Activated T-cell treated with anti-CD3 and anti-CD28 coated beads, Interleukin-2, amount 50 U/mL, for 4 hours (primary cell): ENCODE data around the gene GGACT. TPM values are rescaled to one million over a fixed set of nuclear protein-coding genes. Genes with fewer than 3 reads are reported as not detected.

ENCODE experiments used
- ATAC-seq, 2 donors: fragments of 200-7000 bp; cut with Tn5 transposase; one replicate each; pipeline ENCODE4 v1.10.0; 2021
- DNase-seq: peaks from one replicate; pipeline ENCODE4 v3.0.0-alpha.2; 2020
- H3K27me3 Mint-ChIP-seq: one replicate; pipeline ENCODE4 v1.8.0; 2021; ENCODE audit warnings: low read depth, mixed read lengths
- H3K36me3 Mint-ChIP-seq: one replicate; pipeline ENCODE4 v1.8.0; 2022; ENCODE audit warnings: mixed read lengths; ENCODE audit not compliant: insufficient read depth
- H3K4me1 Mint-ChIP-seq: one replicate; pipeline ENCODE4 v1.8.0; 2021; ENCODE audit warnings: low read depth, mixed read lengths
- H3K4me3 Mint-ChIP-seq: one replicate; pipeline ENCODE4 v1.8.0; 2021; ENCODE audit warnings: mild to moderate bottlenecking, moderate library complexity, mixed read lengths
- H3K9me3 Mint-ChIP-seq: one replicate; pipeline ENCODE4 v1.8.0; 2021; ENCODE audit warnings: mixed read lengths
- total RNA-seq, 3 donors: library from RNA; stranded (reverse); gene quantifications; one replicate each; pipeline ENCODE4 v1.2.1, GENCODE V29; 2021

Gene GGACT
- total RNA-seq, 3 donors from 2014 or later = 2.9 to 4.1 (median 3.9) TPM

DNA sequence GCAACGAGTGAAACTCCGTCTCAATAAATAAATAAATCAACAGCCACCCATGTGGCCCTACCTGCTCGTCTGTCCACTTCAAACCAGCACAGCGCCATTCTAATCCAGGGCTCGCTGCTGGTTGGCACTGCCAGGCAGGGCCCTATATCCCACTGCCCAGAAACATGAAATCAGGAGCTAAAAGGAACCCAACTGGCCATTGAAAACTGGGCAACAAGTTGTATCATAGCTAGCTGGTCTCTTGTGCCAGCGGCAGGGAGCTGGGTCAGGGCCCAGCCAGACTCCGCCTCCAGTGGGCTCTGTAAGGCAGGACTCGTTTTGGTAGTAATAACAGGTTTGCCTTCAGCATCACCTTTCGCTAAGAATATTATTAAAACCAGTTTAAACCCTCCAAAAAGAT lies 39.3 kb downstream of the GGACT start:
- H3K9me3 Mint-ChIP-seq = no peaks in the 10 kb centered on the region
- H3K4me3 Mint-ChIP-seq = no peak overlapping the region
- no peaks in the 10 kb centered on the region for H3K27me3 Mint-ChIP-seq
- ATAC-seq = no peak
- H3K4me1 Mint-ChIP-seq = no peaks in the 10 kb centered on the region
- H3K36me3 Mint-ChIP-seq = peaks cover 4% of the 10 kb centered on the region
- no peak for DNase-seq

DNA sequence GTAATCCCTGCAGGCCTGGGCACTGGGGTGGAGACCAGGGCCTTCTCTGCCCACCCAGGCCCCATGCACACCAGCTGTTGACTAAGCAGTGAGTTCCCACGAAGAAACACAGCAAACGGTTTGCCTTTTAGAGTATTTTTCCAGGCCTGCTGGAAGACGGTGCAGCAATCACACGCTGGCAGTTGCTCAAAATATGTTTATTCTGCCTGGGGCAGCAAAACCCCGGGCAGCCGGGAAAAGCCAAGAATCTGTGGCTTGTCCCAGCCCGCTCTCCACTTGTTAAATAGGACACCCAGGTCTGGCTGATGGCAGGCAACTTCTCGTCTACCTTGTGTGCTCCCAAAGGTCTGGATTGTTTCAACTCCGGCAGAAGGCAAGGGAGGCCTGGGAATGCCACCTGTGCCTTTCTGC lies 40.8 kb downstream of the GGACT start:
- DNase-seq (no peak), ATAC-seq (no peak)
- H3K9me3 Mint-ChIP-seq = no peaks in the 10 kb centered on the region
- no peaks in the 10 kb centered on the region for H3K27me3 Mint-ChIP-seq
- H3K4me1 Mint-ChIP-seq = peaks cover 2% of the 10 kb centered on the region
- no peak overlapping the region for H3K4me3 Mint-ChIP-seq
- no peaks in the 10 kb centered on the region for H3K36me3 Mint-ChIP-seq

DNA sequence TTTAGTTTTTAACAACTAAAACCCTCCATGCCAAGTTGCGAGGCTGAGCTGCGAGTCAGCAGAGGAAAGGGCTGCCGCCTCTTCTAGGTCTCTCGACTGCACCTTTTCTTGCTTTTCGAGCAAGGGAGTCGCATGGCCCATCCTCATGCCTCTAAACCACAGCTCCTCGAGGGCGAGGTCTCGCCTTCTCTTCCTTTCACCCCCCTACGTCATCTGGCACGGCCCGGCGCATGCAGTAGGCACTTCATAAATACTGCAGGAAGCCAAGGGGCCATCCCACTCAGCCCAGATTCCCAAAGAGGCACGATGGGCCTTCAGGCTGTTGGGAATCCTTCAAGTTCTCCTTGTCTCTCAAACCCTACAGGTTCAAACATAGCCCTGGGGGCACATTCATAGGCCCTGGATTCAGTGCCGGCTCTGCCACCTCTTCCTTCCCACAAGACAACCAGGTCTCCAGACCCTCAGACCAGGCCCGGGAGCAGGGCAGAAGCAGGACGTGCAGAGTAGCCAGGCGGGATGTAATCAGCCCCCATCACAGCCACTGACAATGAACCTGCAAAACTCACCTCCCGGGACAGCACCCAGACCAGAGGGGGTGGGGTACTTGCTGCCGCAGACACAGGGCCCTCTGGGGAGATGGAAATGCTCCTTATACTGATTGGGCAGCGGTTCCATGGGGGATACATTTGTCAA lies 41.7 kb downstream of the GGACT start:
- no peak for DNase-seq
- Mint-ChIP-seq H3K9me3 (no peaks in the 10 kb centered on the region), H3K4me1 (peaks cover 5% of the 10 kb centered on the region)

DNA sequence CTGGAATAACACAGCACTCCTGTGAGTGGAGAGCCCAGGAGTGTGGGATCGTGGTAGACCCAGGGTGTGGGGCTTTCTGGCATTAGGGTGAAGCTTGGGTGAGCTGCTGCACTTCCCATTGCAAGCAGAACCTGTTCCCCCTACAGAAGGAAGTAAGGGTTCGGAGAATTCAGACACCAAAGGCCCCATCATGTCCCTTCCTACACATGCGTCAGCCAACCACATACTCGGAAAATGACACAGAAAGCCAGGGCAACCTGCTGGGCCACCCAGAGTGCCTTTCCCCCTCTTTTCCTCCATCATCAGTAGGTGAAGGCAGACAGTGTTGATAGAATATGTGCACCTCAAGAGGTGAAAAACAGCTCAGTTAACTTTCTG lies 42.9 kb downstream of the GGACT start:
- ATAC-seq (no peak), DNase-seq (no peak)
- no peaks in the 10 kb centered on the region for H3K27me3 Mint-ChIP-seq
- H3K4me1 Mint-ChIP-seq = peaks cover 5% of the 10 kb centered on the region
- H3K9me3 Mint-ChIP-seq = no peaks in the 10 kb centered on the region
- peaks cover 5% of the 10 kb centered on the region for H3K36me3 Mint-ChIP-seq
- no peak overlapping the region for H3K4me3 Mint-ChIP-seq

More for the DNA sequence above, 41.7 kb downstream of the GGACT start:
- Mint-ChIP-seq H3K36me3 (no peaks in the 10 kb centered on the region), H3K27me3 (no peaks in the 10 kb centered on the region), H3K4me3 (no peak overlapping the region)
- ATAC-seq = no peak

DNA sequence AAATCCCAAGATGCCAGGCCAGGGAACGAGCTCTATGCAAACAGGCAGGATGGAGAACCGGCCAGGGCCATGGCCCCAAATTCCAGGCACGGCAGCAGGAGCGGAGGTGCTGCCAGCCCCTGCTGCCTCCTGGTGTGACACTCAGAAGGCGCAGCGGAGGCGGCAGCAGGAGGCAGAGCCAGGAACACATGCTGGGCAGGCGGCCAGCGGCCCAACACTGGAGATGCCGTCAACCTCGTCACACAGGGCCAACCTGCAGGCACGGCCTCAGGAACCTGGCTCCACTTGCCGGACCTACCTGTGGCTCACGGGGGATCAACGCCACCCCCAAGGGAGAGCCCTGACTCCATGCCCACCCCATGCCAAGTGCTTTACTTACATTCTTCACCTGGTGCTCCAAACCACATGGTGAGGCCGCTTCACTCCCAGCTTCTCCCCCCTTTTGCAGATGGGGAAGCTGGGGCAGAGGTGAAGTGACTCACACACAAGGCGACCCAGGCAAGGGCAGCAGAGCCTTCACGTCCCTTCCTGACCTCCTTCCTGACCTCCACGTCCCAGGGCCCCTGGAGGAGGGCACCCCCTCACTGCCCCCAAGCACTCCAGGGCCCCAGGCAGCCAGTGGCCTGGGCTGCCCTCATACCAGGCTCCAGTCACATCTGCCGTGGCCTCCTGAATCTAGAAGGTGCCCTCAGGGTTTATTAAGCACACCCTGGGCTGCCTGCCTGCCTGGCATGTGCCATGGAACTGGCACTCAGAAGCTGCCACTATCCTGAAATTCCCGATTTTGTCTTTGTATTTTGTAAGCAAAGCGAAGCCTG lies 43.5 kb downstream of the GGACT start:
- DNase-seq (no peak), ATAC-seq (no peak)
- peaks cover 7% of the 10 kb centered on the region for H3K36me3 Mint-ChIP-seq
- peaks cover 5% of the 10 kb centered on the region for H3K4me1 Mint-ChIP-seq
- H3K4me3 Mint-ChIP-seq = no peak overlapping the region
- no peaks in the 10 kb centered on the region for H3K9me3 Mint-ChIP-seq
- H3K27me3 Mint-ChIP-seq = no peaks in the 10 kb centered on the region

DNA sequence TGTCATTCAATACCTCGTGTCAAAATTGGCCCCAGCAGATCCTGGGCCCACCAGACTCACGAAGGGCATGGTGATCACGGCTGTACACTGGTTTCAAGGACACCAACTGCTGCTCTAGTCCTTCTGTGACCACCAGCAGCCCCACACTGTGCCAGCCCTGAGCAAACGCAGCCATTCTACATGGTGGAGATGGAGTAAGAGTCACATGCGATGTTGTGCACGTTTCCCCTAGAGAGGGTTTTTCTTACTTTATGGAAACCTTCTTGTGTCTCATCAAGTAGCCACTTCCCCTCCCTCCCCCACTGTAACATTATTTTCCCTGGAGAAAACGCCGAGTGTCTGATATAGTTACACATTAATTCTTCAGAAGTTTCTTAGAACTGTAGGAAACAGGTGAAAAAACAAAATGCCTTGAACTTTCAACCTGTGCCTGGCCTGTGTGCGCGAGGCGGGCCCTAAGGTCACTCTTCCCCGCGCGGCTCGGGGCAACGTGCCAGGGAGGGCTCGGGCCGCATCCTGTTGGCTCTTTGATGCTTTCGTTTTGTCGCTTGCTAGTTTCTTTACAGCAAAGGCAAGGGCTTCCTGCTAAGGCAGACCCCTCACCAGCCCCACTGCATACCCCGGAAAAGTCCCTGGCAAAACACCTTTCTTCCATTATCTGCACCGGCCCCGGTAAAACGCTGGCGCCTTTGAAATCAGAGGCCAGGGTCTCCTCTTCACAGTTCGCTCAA lies 44.6 kb downstream of the GGACT start:
- ATAC-seq (no peak), DNase-seq (no peak)
- H3K36me3 Mint-ChIP-seq = peaks cover 8% of the 10 kb centered on the region
- no peaks in the 10 kb centered on the region for H3K27me3 Mint-ChIP-seq
- H3K4me1 Mint-ChIP-seq = peaks cover 10% of the 10 kb centered on the region
- H3K9me3 Mint-ChIP-seq = no peaks in the 10 kb centered on the region
- no peak overlapping the region for H3K4me3 Mint-ChIP-seq

DNA sequence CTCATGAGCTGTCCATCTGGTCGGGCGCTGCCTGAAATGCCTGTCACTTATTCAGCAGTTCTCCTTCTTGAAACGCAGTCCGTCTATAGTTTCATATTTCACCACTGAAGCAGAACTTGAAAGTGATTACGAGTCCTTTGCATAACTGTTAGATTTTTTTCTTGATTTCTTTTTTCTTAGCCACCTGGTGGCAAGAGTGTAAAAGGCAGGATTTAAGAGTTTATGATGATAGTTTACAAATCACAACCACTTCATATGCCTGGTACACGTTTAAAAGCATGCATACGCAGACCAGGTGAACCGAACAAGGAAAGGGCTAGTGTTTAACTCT lies 45.8 kb downstream of the GGACT start:
- peaks cover 22% of the 10 kb centered on the region for H3K4me1 Mint-ChIP-seq
- DNase-seq (no peak), ATAC-seq (peak; percentile 23 to 38)
- H3K27me3 Mint-ChIP-seq = no peaks in the 10 kb centered on the region
- H3K4me3 Mint-ChIP-seq = peak overlapping the region; percentile 41
- peaks cover 8% of the 10 kb centered on the region for H3K36me3 Mint-ChIP-seq
- H3K9me3 Mint-ChIP-seq = no peaks in the 10 kb centered on the region

DNA sequence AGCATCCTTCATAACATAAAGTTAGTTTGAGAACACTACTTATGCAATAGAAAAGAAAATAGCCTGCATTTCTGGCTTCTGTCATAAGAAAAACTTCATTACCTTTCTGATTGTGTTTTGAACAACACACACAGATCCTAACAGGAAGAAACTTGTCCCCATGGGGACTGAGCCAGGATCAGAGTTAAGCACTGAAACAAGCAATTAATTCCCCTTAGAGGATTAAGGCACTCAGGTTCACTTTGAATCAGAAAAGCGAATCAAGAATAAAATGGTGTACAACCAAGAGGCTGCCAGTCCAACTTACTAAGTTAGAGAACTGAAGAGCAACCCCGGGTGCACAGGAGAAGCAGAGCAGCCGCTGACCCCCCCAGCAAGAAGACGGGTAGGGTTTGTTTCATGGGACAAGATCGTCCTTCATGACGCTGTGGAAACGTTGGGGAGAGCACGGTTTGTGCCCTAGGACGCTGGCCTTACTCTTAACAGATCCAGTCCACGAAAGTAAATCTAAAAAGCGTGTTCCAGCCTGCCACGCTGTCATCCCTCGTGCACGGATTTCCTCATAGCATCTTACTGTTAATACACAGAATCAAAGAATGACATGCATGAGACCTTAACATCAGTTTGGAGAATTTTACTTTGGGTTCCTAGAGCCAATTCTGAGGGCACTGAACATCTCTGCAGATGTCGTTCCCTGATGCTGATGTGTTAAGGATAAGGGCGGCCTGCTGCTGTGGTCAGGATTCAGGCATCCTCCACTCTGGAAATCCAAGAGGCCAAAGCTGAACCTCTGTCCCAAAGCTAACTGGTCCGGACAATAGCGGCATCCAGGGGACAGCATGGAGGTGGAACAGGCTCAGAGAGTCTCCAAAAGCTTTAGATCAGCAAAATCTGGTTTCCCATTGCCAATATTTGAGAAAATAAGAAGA lies 46.4 kb downstream of the GGACT start:
- H3K4me3 Mint-ChIP-seq = no peak overlapping the region

DNA sequence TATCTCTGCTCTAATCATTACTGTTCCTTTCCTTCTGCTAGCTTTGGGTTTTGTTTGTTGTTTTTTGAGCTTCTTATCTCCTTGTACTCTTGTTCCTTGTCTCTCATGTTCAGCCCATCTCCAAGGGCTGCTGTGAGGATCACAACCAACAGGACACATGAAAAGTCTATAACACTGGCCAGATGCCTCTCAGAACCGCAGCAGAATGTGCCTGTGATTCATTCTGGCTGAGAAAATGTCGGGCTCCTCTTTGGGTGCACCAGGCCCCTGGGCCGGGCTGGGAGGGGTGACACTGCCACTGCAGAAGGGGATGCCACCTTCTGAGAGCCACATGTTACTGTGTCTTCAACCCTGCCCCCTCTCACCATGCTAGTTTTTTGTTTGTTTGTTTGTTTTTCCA lies 48.0 kb downstream of the GGACT start:
- ATAC-seq (no peak), DNase-seq (no peak)
- Mint-ChIP-seq H3K4me3 (no peak overlapping the region), H3K9me3 (no peaks in the 10 kb centered on the region), H3K4me1 (peaks cover 33% of the 10 kb centered on the region), H3K36me3 (peaks cover 14% of the 10 kb centered on the region), H3K27me3 (no peaks in the 10 kb centered on the region)

More for the DNA sequence above, 46.4 kb downstream of the GGACT start:
- DNase-seq (no peak), ATAC-seq (no peak)
- H3K9me3 Mint-ChIP-seq = no peaks in the 10 kb centered on the region
- no peaks in the 10 kb centered on the region for H3K27me3 Mint-ChIP-seq
- H3K36me3 Mint-ChIP-seq = peaks cover 14% of the 10 kb centered on the region
- peaks cover 28% of the 10 kb centered on the region for H3K4me1 Mint-ChIP-seq

DNA sequence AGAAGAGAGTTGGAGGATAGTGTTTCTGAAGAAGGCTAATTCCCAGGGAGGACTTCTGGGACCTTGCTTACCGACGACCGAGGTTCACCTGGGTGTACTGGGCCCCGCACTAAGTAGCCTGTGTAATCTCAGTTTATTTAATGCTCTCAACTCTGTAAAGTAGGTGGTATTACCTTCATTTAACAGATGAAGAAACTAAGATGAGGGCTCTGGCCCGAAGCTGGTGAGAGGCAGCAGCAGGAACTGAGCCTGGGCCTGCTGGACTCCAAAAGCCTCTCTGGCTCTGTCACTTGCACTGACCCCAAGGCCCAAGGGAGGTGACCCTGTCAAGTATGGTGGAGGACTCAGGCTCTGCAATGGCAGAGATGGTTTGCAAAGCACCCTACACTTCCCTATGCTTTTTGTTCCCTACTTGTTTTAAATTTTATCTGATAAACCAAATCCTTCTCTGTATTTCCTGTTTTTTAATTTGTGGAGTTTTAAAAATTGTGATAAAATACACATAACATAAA lies 50.6 kb downstream of the GGACT start:
- Mint-ChIP-seq H3K36me3 (peaks cover 14% of the 10 kb centered on the region), H3K4me1 (peaks cover 33% of the 10 kb centered on the region), H3K9me3 (no peaks in the 10 kb centered on the region), H3K4me3 (no peak overlapping the region), H3K27me3 (no peaks in the 10 kb centered on the region)
- DNase-seq (no peak), ATAC-seq (no peak)

DNA sequence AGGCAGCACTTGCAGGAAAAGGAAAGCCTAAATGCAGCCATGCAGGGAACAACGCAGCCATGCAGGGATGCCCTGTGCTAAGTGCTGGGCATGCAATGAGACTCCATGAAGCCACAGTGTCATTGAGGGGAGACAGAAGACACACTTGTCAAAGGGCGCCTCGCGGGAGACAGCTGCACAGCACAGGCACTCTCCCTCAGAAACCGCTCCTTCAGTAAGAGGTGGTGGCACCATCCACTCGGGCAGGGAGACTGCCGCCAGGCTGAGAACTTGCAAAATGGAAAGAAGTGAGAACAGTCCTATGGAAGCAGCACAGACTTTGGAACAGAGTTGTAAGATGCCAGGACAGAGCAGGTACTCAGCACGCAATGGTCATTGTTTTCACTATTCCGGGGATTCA lies 51.1 kb downstream of the GGACT start:
- DNase-seq (no peak), ATAC-seq (no peak)
- Mint-ChIP-seq H3K36me3 (peaks cover 14% of the 10 kb centered on the region), H3K4me3 (no peak overlapping the region), H3K27me3 (no peaks in the 10 kb centered on the region), H3K9me3 (no peaks in the 10 kb centered on the region), H3K4me1 (peaks cover 28% of the 10 kb centered on the region)

DNA sequence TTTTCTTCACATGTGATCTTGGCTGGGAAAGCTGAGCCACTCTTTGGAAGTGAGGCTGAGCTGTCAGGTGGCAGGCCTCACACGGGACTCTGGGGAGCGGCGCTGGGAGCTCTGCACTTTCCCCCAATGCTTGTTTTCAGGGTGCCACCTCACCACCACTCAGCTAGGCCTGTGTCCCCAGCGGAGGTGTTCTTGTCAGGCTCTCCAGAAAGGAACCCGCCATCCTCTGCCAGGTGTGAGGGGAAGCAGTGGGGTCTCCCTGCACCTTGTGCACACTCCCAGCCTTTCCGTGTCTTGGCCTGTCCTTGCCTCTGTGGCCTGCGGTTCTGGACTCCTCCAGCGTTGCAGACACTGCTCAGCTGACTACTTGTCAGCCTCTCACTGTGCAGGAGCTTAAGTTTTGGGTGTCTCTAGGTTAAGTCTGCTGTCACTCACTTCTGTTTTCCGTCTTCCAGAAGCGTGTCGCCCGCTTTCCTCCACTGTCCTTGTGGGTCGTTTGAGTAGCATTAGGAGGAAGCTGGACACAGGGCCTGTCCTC lies 51.9 kb downstream of the GGACT start:
- Mint-ChIP-seq H3K36me3 (peaks cover 14% of the 10 kb centered on the region), H3K27me3 (no peaks in the 10 kb centered on the region), H3K4me3 (no peak overlapping the region), H3K9me3 (no peaks in the 10 kb centered on the region), H3K4me1 (peaks cover 27% of the 10 kb centered on the region)
- DNase-seq = no peak
- ATAC-seq = no peak

DNA sequence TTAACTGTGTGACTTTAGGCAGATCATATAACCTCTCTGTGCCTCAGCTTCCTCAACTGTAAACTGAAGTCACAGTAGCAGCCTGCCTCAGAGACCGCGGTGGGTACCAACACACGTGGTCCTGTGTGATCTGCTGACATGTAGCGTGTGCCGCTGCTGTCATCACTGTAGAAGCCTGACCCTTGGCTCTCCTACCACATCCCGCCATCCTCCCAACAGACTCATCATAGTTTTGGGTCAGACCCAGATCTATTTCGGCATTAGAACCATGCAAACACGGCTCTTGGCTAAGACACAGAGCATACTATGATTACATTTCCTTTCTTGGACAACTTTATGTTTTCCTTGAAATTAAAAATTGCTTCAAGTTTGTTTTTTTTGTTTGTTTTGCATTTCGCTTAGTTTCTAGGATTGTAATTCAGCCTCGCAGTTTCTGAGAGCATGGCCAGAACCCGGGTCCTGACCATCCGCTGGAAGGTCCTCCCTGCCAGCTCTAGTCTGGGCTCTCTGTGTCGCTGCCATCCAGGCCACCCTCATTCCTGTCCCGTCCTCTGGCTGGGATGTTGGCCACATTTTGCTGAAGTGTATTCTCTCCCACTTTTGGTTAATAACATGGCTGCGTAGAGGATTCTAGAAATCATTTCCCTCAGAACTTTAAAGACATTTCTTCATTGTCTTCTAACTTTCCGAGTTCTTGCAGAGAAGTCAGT lies 53.0 kb downstream of the GGACT start:
- DNase-seq (no peak), ATAC-seq (no peak)
- no peaks in the 10 kb centered on the region for H3K9me3 Mint-ChIP-seq
- no peaks in the 10 kb centered on the region for H3K27me3 Mint-ChIP-seq
- H3K36me3 Mint-ChIP-seq = peaks cover 11% of the 10 kb centered on the region
- H3K4me1 Mint-ChIP-seq = peaks cover 27% of the 10 kb centered on the region
- H3K4me3 Mint-ChIP-seq = no peak overlapping the region
